Stimulated activated CD8-positive, alpha-beta memory T cell treated with anti-CD3 and anti-CD28 coated beads, Interleukin-4, amount 100 ng/mL, for 1 hour (primary cell): Measurements from ENCODE around the gene AKAP10.
A peak's percentile ranks its signal among the peaks of the same experiment; 100 is the strongest.
"Not testable (repeated sequence)": the region's sequence is repeated elsewhere in the genome, so short reads cannot be mapped to it uniquely, and the experiment has no call there.

Experiments
- DNase-seq, 2 donors: peaks; one replicate each; pipeline ENCODE4 v3.0.0-alpha.2; 2020; ENCODE audit warnings: low read depth in 2 of 2, low spot score in 1 of 2

Gene AKAP10, protein sequence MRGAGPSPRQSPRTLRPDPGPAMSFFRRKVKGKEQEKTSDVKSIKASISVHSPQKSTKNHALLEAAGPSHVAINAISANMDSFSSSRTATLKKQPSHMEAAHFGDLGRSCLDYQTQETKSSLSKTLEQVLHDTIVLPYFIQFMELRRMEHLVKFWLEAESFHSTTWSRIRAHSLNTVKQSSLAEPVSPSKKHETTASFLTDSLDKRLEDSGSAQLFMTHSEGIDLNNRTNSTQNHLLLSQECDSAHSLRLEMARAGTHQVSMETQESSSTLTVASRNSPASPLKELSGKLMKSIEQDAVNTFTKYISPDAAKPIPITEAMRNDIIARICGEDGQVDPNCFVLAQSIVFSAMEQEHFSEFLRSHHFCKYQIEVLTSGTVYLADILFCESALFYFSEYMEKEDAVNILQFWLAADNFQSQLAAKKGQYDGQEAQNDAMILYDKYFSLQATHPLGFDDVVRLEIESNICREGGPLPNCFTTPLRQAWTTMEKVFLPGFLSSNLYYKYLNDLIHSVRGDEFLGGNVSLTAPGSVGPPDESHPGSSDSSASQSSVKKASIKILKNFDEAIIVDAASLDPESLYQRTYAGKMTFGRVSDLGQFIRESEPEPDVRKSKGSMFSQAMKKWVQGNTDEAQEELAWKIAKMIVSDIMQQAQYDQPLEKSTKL

DNA sequence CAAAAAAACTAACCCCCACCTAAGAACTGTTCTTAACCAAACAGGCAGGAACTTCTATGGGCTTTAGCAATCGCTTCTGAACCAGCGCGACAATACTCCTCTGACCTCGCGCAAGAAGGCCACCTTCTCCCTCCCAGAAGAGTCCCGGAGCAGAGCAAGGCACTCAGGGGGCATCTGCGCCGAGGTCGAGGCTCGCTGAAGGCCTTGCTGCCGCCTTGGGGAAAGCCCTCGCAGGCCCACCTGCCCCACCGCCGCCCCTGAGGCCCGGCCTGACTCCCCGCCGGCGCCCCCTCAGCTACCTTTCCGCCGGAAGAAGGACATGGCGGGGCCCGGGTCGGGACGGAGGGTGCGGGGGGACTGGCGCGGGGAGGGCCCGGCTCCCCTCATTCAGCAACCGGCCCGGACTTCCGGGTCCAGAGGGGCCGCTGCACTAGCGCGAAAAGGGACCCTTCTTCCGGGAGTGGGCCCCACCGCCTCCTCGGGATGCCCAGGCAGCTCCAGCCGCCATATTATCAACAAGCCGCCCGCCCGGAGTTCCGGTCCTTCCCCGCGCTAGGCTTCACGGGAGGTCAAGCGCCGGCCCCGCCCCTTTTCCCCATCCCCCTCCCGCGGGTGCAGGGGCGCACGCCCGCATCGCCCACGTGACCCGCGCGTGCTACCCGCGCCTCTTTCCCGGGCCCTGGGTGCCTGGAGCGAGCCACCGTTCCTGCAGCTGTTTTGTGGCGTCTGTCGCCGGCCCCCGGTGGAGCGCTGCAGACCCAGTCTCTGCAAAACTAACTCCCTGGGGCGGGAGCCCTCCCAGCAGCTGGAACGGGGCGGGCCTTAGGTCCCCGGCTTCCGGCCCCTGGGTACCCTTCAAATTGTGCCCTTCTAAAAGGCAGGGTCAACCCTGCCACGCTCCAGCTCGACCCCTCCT is at the start of gene AKAP10:
AKAP10 (minus strand) TSS at position 536 of the 916 bp plus-strand sequence; CDS start at position 387, 149 bp downstream.
- peak; percentile 86 to 91 for DNase-seq

DNA sequence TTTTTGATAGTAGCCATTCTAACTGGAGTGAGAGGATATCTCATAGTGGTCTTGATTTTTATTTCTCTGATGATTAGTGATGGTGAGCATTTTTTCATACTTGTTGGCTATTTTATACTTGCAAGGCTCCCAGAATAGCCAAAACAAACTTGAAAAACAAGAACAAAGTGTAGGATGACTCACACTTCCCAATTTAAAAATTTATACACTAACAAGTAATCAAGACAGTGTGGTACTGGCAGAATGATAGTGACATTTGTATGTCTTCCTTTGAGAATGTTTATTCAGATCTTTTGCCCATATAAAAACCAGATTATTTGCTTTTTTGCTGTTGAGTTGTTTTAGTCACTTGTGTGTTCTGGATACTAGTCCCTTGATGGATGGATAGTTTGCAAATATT is 49.3 kb upstream of the AKAP10 start:
- DNase-seq: no peak

DNA sequence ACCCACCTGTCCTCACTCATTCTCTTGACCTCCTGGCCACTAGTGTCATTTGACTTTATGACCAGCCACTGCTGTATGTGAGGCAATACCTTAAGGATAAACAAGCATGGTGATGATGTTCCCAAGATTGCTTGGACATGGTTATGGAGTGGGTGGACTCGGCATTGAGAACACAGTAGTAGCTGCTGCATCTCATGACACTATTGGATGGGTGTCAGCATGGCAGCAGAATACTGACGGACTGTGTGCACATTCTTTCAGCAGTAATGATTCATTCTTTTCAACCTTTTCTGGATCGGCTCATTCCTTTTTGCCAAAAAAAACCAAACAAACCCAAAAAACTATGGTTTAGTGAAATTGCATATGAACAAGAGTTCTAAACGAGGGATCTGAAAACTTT is 45.1 kb upstream of the AKAP10 start:
- no peak for DNase-seq

DNA sequence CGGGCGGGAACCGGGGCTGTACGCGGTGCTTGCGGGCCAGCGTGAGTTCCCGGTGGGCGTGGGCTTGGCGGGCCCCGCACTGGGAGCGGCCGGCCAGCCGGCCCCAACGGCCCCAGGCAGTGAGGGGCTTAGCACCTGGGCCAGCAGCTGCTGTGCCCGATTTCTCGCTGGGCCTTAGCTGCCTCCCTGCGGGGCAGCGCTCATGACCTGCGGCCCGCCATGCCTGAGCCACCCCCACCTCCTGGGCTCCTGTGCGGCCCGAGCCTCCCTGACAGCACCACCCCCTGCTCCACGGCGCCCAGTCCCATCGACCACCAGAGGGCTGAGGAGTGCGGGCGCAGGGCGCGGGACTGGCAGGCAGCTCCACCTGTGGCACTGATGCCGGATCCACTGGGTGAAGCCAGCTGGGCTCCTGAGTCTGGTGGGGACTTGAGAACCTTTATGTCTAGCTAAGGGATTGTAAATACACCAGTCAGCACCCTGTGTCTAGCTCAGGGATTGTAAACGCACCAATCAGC is 38.9 kb upstream of the AKAP10 start:
- DNase-seq: not testable (repeated sequence)

DNA sequence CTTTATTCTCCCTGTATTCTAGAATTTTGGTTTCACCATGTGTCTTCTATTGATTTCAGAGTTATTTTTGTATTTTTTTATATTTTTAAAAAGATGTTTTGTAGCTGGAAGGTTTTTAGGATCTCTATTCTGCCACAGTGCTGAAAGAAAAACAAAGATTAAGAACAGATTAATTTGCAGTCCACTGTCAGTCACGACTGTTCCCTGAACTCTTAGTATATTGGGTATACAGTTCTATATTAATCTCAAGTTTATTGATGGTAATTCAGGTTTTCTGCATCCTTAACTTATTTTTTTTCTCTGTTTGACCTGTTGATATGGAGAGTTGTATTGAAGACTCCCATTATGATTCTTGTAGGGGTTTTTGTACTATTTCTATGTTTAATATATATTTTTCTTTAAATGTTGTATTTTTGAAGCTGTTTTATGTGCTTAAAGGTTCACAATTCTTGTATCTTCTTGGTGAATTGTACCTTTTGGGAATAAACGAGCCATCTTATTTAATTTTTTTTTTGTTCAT is 34.4 kb upstream of the AKAP10 start:
- DNase-seq: no peak

DNA sequence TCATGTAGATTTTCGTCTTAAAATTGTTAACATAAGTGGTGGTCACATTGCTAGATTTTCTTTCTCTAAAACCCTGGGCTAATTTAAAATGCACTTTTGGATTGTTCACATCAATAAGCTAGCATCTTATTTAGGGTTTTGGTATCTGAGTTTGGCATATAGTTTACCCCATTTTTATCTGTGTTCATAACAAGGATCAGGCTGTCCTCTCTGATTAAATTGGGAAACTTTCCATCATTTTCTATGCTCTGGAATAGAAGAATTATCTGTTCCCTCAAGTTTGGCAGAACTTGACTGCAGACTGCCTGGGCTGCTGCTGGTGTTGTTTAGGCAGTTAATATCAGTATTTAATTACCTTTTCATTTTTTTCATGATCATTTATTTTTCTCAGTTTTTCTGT is 33.3 kb upstream of the AKAP10 start:
- no peak for DNase-seq

DNA sequence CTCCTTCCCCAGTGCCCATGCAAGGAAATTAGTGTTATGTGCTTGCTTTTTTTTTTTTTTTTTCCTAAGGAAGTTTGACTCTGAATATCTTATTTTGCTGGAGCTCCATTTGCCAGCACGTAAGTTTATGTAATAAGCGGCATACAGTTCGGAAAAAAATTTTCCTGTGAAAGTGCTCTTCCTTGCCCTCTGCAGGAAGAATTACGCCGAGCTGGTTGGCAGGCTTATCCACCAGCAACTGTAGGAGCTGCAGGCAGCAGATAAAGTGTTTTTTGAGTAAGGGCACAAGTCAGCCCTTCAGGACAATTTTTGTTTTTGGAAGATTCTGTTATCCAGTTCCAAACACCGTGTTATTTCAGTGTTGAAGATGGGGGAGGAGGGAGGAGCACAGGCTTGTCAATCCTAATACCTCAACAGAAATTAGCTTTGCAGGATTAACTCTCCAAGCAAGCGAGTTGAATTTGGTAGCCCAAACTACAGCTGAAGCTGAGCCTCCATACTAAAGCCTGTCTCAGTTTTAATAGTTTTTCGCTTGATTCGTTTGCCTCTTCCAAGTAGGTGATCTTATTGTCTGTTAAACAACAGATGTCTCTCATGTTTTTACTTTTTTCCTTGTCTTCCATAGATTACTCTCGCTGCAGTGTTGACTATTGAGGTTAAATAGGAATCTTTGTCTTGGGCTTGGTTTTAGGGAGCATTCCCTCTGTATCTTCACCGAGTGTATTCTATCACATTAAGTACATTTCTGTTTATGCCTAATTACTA is 32.7 kb upstream of the AKAP10 start:
- DNase-seq: no peak

DNA sequence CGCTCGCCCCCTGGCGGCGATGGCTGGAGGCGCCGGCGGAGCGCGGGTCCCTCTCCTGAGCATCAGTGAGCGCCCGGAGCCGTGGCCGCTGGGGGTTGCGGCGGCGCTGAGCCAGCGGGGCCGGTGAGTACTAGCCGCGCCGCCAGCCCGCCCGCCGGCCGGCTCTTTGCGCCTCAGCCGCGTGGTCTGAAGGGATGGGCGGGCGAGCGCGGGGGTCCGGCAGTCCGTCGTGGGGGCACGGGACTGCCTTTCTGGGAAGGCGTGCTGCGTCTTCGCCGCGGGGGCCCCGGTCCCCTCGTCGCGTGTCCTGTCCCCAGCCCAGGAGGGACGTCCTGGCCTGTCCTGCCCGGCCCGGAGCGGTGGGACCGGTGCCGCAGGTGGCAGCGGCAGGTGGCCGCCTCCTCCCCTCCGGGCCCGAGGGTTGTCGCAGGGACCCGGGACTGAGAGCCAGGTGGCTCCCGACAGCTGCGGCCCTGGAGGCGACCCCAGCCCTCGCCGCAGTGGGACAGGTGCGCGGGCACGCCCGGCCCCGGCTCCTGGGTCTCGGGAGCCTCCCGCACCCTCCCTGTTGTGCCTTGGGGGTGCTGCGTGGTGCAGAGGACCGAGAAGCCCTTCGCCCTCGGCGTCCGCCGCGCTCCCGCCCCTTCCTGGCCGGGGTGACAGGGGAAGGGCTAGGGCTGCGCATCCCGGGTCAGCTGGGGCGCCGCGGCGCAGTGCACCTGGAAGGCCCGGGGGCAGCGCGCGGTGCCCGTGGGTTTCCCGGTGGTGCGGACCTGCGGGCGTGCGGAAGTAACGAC is 31.9 kb upstream of the AKAP10 start, which contains the start of gene SPECC1:
SPECC1 (plus strand) TSS at position 58 of the 797 bp plus-strand sequence. CDS start 87,293 bp downstream, outside the sequence.
- peak; percentile 52 to 65 for DNase-seq

DNA sequence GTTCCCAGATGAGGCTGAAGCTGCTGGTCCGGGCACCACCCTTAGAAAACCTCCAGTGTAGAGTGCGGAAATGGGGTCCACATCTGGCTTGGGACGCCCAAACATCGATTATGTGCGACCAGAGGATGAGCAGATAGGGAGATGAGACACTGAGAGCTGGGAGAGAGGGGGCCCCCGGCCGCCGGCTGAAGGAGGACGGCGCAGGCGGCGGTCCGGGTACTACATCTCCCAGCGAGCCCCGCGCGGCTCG is 31.3 kb upstream of the AKAP10 start:
- DNase-seq: no peak

DNA sequence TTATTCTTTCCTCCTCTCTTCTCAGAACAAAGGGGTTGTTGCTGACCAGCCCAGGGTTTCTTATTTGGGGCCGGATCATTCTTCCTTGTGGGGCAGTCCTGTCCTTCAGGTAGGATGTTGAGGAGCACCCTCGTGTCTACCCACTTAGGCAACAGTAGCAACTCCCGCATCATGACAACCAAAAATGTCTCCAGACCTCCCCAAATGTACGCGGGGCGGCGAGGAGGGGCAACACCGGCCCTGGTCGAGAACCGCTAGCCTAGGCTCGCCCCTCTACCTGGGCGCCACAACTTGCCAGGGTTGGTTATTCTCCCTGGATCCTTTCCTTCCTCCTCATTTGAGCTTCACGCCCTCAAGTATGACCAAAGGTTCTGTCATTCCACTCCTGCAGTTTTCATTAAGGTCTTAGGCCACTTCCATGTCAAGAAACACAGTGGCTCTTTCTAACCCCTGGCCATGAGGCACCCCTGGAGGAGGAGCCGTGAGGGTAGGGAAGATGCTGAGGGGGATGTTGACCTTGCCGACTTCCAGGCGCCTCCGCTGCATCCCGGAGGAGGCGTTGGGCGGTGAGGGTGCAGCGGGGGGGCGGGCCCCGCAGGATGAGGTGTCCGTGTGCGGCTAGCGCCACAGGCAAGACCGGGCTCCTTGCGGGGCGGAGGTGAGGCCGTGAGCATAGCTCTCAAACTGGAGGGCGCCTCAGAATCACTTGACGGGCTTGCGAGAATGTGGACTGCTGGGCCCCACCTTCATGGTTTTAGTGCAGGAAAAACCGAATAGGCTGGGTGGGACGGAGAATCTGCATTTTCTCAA is 30.8 kb upstream of the AKAP10 start:
- DNase-seq: no peak

DNA sequence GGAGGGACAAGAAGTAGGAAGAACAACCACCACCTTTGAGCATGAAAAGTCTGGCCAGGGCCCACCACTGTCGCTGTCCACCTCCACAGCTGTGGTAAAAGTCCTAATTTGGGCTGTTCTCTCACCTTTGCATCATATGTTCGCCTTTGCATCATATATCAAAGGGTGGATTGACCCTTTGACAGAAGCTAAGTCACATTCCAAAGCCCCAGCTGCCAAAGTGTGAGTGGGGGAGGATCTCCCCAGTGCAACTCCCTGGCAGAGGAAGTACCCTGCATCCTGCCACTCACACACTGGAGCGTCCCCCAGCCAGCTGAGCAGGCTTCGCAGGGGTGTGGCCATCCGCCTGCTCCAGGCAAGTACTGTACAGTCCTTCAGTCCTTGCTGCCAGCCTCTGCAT is 18.9 kb upstream of the AKAP10 start:
- DNase-seq: no peak

DNA sequence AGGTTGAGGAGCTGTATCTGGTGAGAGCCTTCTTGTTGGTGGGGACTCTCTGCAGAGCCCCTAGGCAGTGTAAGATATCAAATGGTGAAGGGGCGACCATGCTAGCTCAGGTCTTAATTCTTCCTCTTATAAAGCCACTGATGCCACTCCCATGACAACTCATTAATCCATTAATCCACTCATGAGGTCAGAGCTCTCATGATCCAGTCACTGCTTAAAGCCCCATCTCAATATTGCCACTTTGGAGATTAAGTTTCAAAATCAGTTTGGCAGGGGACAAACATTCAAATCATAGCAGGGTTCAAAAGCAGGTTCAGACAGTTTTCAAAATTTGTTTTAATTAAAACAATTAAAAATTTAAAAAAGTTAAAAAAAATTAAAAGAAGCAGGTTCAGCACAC is 18.5 kb upstream of the AKAP10 start:
- no peak for DNase-seq

DNA sequence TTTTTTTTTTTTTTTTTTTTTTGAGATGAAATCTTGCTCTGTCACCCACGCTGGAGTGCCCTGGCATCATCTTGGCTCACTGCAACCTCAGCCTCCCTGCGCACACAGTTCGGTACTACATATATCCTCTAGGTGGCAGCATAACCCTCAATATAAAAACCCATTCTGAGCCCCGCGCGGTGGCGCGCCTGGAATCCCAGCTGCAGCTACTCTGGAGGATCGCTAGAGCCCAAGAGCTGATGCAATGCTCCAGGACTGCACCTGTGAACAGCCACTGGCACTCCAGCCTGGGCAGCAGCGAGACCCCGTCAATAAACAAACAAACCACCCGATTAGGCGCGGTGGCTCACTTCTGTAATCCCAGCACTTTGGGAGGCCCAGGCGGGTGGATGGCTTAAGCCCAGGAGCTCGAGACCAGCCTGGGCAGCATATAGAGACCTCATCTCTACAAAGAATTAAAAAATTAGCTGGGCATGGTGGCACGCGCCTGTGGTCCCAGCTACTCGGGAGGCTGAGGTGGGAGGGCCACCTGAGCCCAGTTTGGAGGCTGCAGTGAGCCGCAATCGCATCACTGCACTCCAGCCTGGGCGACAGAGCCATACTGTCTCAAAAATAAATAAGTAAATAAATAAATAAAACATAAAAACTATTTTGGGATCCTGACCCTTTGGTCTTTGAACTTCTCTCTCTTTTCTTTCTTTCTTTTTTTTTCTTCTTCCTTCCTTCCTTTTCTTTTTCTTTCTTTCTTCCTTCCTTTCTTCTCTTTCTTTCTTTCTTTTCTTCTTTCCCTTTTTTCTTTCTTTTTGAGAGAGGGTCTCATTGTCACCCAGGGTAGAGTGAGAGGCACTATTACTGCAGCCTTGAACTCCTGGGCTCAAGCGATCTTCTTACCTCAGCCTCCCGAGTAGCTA is 15.4 kb upstream of the AKAP10 start:
- peak; percentile 29 to 52 for DNase-seq

DNA sequence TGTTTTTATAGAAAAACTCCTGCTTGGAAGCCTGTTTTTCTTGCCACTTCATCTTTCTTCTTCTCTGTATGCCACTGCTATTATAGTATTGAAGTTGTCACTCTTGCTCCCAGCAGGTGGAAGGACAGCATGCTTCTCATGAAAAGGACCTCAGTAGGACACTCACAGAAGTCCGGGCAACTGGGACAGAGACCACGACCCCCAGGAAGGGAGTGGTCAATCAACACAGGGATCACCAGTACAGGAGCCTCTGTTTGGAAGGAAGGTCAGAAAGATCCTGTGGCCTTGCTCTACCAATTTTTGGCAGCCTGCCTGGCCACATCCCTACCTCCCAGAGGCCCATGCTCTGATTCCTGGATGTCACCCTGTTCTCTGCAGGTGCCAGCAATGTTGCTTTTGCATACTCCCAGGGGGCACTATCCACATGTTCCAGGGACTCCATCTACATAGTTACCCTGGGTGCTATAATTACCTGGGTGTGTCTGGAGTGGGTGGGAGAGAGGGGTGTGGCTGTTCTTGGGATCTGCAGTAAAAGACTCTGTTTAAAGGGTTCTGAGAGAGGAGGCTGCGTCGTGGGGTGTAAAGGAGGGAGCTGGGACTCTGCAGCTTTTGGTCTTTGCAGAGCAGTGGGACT is 13.7 kb upstream of the AKAP10 start:
- DNase-seq: no peak

DNA sequence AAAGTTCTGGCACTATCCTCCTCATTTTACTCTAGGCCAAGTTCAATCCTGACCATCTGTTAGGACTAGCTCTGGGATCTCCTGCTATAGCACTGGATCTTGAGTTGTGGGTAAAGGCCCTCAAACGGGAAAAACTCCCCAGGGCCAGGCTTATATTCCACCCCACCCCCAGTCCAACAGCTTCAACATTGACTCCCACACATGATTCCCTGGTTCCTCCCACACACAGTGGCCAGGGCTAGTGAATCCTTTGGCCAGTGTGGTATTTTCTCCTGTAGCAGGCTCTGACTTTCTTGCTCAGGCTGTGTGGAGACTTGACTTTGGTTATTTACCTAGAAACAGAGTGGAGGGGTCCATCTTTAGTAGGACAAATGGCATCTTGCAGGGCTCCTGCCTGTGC is 10.3 kb upstream of the AKAP10 start:
- no peak for DNase-seq

DNA sequence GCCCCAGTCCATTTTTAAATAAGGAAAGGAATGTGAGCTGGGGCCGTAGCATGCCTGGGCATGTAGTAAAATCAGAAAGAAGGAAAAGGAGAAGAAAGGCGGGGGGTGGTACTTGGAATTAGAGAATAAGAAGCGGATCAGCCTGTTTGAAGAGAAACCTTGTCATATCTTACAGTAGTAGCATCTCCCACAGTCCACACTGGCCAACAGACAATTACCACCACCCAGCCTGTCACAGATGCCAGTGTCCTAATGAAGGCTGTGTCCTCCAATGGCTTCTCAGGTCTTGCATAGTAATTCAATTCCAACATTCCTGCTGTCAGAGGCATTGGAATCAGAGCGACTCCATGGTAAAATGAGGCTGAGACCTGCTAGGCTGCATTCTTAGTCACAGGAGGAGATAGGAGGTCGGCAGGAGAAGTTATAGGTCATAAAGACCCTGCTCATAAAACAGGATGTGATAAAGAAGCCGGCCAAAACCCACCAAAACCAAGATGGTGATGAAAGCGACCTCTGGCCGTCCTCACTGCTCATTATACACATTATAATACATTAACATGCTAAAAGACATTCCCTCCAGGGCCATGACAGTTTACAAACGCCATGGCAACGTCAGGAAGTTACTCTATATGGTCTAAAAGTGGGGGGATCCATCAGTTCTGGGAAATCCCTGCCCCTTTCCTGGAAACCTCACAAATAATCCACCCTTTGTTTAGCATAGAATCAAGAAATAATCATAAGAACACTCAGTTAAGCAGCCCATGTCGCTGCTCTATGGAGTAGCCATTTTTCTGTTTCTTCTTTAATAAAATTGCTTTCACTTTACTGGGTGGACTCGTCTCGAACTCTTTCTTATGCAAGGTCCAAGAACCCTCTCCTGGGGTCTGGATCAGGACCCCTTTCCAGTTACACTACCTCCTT is 9.6 kb upstream of the AKAP10 start:
- no peak for DNase-seq
